IPS-11a (cell line): ENCODE data around the gene CHMP6.
"Not testable (repeated sequence)": the region's sequence is repeated elsewhere in the genome, so short reads cannot be mapped to it uniquely, and the experiment has no call there.

Experiments
- H3K4me3 ChIP-seq: one replicate; pipeline ENCODE4 v1.5.1; 2013; ENCODE audit warnings: low read depth, low read length, control low read depth

CHMP6 gene

GRCh38 chr17:81029859-81030258, 38.2 kb downstream of the CHMP6 start:
- H3K4me3 ChIP-seq, result no peak overlapping the region

- H3K4me3 ChIP-seq, result not testable (repeated sequence)
Measured at GRCh38 chr17:81030312-81030711, 38.7 kb downstream of the CHMP6 start.

GRCh38 chr17:81030741-81031565, 39.3 kb downstream of the CHMP6 start:
- no peak overlapping the region for H3K4me3 ChIP-seq

GRCh38 chr17:81031566-81032550, 40.2 kb downstream of the CHMP6 start:
- H3K4me3 ChIP-seq, result no peak overlapping the region

GRCh38 chr17:81032641-81033480, 41.2 kb downstream of the CHMP6 start:
- H3K4me3 ChIP-seq, result no peak overlapping the region

- peak overlapping the region; percentile 58 for H3K4me3 ChIP-seq
Measured at GRCh38 chr17:81033535-81034167, 42.0 kb downstream of the CHMP6 start.

GRCh38 chr17:81034168-81034777, 42.6 kb downstream of the CHMP6 start:
- peak overlapping the region; percentile 58 for H3K4me3 ChIP-seq

GRCh38 chr17:81034779-81035520, 43.3 kb downstream of the CHMP6 start, which contains the start of gene BAIAP2:
Gene BAIAP2, plus strand, starts transcription at chr17:81035151. Its CDS starts 104 bp downstream, at chr17:81035255.
- H3K4me3 ChIP-seq, result peak within 1 kb of the TSS; percentile 62

GRCh38 chr17:81035521-81036196, 44.0 kb downstream of the CHMP6 start:
- H3K4me3 ChIP-seq, result peak overlapping the region; percentile 62

- H3K4me3 ChIP-seq, result peak overlapping the region; percentile 62
Measured at GRCh38 chr17:81036197-81036941, 44.7 kb downstream of the CHMP6 start.

GRCh38 chr17:81037026-81037797, 45.6 kb downstream of the CHMP6 start:
- H3K4me3 ChIP-seq, result no peak overlapping the region

GRCh38 chr17:81037798-81038733, 46.4 kb downstream of the CHMP6 start:
- no peak overlapping the region for H3K4me3 ChIP-seq

- no peak overlapping the region for H3K4me3 ChIP-seq
Measured at GRCh38 chr17:81039096-81039495, 47.5 kb downstream of the CHMP6 start.

GRCh38 chr17:81039854-81040758, 48.5 kb downstream of the CHMP6 start:
- H3K4me3 ChIP-seq, result no peak overlapping the region

GRCh38 chr17:81040791-81041337, 49.2 kb downstream of the CHMP6 start:
- H3K4me3 ChIP-seq, result no peak overlapping the region
